NOMO-1 treated with dmso at 0.1 percent for 144 hours (cell line): ENCODE data around the gene MRPS27.
"Not testable (repeated sequence)": the region's sequence is repeated elsewhere in the genome, so short reads cannot be mapped to it uniquely, and the experiment has no call there.

Experiments used
- DNase-seq: peaks from one replicate; lab custom pipeline; 2025; ENCODE audit not compliant: unreplicated experiment; lab: John Stamatoyannopoulos, UW

MRPS27 gene

GRCh38 chr5:72177538-72177937 lies 142.5 kb downstream of the MRPS27 start:
- DNase-seq = no peak

GRCh38 chr5:72172786-72173185 lies 147.3 kb downstream of the MRPS27 start:
- DNase-seq = no peak

DNA sequence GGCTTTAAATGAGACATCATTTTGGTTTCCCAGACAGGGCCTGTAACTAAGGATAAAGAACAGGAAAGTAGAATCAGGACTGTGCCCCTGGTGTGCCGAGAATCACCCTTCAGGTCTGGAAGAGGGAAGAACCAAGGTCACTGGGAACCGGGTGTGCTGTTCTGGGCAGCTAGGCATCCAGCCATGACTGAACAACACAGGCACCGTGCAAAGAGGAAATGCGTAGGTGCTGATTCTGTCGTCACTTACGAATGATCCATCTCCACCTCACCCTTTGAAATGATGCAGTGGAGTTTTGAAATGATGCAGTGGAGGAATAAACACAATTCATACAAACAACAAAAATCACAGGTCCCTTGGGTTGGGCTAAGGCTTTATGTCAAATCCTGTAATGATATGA lies 148.4 kb downstream of the MRPS27 start:
- DNase-seq = no peak

DNA sequence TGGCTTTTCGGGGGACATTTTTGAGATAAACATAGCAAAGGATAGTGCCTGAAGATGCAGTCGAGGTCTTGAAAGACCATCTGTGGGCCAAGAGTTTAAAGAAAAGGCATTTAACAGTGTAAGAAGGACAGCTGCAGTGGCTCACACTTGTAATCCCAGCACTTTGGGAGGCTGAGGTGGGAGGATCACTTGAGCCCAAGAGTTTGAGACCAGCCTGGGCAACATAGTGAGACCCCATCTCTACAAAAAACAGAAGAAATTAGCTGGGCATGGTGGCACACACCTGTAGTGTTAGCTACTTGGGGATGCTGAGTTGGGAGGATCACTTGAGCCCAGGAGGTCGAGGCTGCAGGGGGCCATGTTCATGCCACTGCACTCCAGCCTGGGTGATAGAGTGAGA lies 148.9 kb downstream of the MRPS27 start:
- not testable (repeated sequence) for DNase-seq

DNA sequence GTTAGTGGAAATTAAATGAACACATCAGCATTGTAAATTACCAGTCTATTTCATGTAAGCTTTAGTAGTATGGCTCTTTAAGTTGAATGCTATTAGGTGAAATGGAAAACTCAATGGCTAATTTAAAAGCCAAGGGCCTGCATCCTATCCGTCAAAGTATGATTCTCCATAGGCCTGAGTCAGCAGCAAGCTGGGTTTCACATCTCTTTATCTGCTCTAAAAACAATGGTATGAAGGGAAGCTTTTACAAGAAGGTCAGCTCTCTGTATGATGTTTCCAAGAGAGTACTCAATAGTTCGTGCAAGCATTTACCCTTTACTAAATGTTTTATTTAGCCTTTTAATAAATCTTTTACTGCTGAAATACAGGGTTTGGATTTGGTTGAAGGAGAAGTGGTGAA lies 149.9 kb downstream of the MRPS27 start:
- no peak for DNase-seq
